OCI-LY7 (cell line): Measurements from ENCODE around the gene MEOX1.

Experiments used
- EZH2phosphoT487 ChIP-seq: fragments of 200-600 bp; sonication (generic); IDR thresholded peaks from 2 replicates; pipeline ENCODE4 v1.6.1; 2018; ENCODE audit warnings: low read depth, borderline replicate concordance, mild to moderate bottlenecking, mixed run types, antibody characterized with exemption, low read length, moderate library complexity, mixed read lengths
- TF ChIP-seq, protein P1 (sequence below): fragments of 200-600 bp; sonication (generic); conservative IDR thresholded peaks from 2 replicates; pipeline ENCODE4 v1.5.1; 2014; ENCODE audit warnings: mild to moderate bottlenecking, antibody characterized with exemption, low read length, moderate library complexity, mixed read lengths

DNA sequence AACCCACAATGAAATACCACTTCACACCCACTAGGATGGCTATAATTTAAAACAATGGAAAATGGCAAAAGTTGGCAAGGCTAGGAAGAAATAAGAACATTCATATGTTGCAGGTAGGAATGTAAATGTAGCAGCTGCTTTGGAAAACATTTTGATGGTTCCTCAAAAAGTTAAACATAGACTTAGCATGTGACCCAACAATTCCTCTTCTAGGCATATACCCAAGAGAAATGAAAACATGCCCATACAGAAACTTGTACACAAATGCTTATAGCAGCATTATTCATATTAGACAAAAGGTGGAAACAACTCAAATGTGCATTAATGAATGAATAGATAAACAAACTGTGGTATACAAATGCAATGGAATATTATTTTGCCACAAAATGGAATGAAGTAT lies 36.1 kb downstream of the MEOX1 start:
- TF ChIP-seq, protein P1, sequence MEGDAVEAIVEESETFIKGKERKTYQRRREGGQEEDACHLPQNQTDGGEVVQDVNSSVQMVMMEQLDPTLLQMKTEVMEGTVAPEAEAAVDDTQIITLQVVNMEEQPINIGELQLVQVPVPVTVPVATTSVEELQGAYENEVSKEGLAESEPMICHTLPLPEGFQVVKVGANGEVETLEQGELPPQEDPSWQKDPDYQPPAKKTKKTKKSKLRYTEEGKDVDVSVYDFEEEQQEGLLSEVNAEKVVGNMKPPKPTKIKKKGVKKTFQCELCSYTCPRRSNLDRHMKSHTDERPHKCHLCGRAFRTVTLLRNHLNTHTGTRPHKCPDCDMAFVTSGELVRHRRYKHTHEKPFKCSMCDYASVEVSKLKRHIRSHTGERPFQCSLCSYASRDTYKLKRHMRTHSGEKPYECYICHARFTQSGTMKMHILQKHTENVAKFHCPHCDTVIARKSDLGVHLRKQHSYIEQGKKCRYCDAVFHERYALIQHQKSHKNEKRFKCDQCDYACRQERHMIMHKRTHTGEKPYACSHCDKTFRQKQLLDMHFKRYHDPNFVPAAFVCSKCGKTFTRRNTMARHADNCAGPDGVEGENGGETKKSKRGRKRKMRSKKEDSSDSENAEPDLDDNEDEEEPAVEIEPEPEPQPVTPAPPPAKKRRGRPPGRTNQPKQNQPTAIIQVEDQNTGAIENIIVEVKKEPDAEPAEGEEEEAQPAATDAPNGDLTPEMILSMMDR: no peak
- TF ChIP-seq EZH2phosphoT487: no peak
